GM21723 (cell line): ENCODE data around the gene KEL.
A peak's percentile ranks its signal among the peaks of the same experiment; 100 is the strongest.

Source experiments
- ATAC-seq: cut with Tn5 transposase; IDR thresholded peaks from one replicate; pipeline ENCODE4 v1.9.1; 2021; ENCODE audit warnings: mild to moderate bottlenecking, moderate library complexity; ENCODE audit not compliant: unreplicated experiment

KEL gene

GRCh38 chr7:142961595-142961972 lies 579 bp downstream of the KEL start:
- no peak for ATAC-seq

- ATAC-seq: no peak
Observed at GRCh38 chr7:142960955-142961512, 1.1 kb downstream of the KEL start.

GRCh38 chr7:142959202-142959601 lies 3.0 kb downstream of the KEL start:
- no peak for ATAC-seq

DNA sequence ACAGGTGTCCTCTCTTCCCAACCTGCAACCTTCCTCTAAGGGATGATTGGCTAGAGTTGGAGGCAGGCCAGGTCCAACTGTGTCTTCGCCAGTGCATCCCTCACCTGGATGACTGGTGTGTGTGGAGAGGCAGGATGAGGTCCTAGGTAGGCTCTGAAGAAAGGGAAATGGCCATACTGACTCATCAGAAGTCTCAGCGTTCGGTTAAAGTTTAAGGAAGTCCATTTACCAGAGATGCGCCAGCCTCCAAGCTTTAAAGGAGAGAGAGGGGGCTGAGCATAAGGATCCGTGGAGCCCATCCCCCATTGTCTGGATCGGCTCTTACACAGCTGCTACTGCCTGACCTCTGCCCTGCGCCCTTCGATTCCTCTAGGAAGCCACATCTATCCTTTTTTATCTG lies 4.4 kb downstream of the KEL start:
- ATAC-seq: no peak

DNA sequence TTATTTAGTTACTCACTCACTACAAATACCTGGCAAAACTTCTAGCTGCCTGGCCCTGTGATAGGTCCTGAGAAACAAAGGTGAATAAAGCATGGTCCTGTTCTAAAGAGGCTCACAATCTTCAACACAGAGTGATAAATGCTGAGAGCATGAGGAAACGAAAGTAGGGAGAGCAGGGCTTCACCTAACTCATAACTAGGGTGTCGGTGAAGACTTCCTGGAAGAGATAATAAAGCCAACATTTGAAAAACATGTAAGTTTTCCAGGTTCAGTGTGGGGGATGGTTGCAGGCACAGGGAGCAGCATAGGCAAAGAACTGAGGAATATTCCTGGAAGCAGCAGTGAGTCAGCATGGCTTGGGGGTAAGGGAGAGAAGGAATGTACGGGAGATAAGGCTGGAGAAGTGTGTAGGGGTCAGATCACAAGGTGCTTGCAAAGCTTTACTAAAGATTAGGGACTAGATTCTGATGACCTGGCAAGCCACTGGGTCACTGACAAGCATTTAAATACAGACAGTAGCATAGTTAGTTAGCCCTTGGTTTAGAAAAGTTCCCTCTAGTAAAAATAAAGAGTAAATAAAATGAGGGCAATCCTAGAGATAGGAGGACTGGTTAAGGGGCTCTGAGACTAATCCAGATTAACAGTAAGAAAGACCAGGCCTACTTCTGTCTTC lies 5.1 kb downstream of the KEL start:
- no peak for ATAC-seq

DNA sequence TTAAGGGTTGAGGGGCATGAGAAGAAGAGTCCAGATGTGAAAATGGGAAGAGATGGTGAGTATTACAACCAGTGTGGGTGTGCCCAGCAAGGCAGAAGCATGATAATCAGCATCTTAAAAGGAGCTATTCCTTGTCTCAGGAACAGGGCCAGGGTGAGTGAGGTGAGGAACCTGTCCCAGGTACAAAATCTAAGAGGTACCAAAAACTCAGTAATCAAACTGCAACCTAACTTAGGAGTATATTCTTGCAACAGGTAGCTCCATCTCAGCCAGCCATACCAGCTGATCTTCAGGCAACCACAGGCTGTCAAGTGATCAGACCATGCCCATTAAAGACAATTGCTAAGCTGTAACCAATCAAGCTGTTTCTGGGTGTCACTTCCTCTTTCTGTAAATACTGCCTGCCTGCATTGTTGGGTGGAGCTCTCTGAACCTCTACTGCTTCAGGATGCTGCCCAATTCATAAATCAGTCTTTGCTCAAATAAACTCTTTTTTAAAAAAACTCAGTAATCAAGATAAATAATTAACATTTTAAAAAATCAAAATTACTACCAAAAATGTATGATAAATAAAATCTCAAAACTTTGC lies 7.4 kb downstream of the KEL start:
- ATAC-seq: peak; percentile 68

GRCh38 chr7:142950235-142950634 lies 11.9 kb downstream of the KEL start:
- no peak for ATAC-seq

- ATAC-seq: no peak
Observed at GRCh38 chr7:142948603-142949002, 13.6 kb downstream of the KEL start.

GRCh38 chr7:142945001-142945400 lies 17.2 kb downstream of the KEL start:
- ATAC-seq: no peak

GRCh38 chr7:142943706-142944268 lies 18.4 kb downstream of the KEL start:
- ATAC-seq: no peak

GRCh38 chr7:142942746-142943145 lies 19.4 kb downstream of the KEL start:
- no peak for ATAC-seq

GRCh38 chr7:142941541-142941940 lies 20.6 kb downstream of the KEL start:
- ATAC-seq: no peak

GRCh38 chr7:142940966-142941535 lies 21.1 kb downstream of the KEL start:
- no peak for ATAC-seq

- ATAC-seq: no peak
Observed at GRCh38 chr7:142939226-142939910, 22.8 kb downstream of the KEL start, which contains the start of gene LLCFC1. LLCFC1 (plus strand) TSS chr7:142939484; CDS start chr7:142939622, 138 bp downstream.

GRCh38 chr7:142938611-142939010 lies 23.6 kb downstream of the KEL start:
- ATAC-seq: no peak

DNA sequence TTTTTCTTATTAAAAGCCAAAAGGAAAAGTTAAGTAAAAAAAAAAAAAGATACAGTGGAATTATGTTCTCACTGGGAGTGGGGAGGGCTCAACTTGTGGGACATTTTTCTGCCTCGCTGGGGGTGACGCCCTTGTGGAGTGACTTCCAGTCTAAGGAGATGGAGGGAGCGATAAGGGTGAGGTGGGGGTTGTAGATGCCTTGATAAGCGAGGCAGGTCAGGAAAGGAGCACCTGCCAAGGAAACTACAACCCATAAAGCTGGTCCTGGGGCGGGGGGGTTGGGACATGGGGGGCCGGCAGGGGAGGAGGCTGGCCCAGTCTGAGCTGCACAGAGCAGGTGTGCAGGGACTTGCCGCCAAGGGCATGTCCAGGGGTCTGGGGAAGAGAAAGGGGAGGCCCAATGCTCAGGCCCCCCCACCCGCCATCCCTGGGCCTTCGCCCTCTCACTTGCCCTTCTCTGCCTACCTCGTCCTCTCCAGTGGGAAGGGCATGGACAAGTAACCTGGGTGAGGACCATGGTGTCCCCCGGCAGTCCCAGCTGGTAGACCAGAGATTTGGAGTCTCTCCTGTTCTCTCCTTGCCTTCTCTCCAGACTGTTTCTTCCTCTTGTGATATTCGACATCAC lies 26.1 kb downstream of the KEL start:
- no peak for ATAC-seq

GRCh38 chr7:142934056-142934455 lies 28.1 kb downstream of the KEL start:
- ATAC-seq: no peak

- ATAC-seq: no peak
Observed at GRCh38 chr7:142933624-142934023, 28.5 kb downstream of the KEL start, which contains the start of gene TRPV5. TRPV5 (minus strand) TSS chr7:142933746; CDS start chr7:142933459, 287 bp downstream.

GRCh38 chr7:142933092-142933475 lies 29.1 kb downstream of the KEL start:
- no peak for ATAC-seq

DNA sequence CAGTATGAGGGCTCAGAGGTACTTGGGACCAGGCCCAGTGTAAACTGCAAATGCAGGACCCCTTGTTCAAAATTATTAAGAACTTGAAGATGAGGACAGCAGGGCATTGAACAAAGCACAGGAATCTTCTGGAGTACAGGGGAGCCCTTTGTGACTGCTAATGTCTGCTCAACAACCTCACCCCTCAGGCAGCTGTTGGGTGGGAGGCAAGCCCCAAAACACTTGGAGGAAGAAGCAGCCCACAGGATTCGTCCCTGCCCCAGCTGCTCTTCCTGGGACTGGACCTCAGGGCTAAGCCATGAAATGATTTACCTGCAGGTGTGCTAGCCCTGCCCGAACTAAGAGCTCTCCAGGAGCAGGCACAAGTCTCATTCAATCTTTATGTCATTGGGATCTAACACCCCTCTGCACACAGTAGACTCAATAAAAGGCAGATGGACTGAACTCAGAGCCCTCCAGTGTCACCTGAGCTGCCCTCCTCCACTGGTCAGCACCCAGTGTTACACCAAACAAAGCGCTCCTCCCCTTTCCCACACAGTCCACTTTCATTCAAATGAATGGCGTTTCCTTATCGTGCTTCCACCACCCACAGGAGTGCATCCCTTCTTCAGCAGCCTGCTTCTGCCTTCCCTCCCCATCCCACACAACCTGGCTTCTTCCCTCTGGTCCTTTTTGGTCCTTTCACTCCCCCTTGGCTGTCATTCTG lies 29.6 kb downstream of the KEL start:
- ATAC-seq: no peak
